ENCODE data around the gene SMAD6. TPM values are rescaled to one million over a fixed set of nuclear protein-coding genes. Genes with fewer than 3 reads are reported as not detected.
"Not testable (repeated sequence)": the region's sequence is repeated elsewhere in the genome, so short reads cannot be mapped to it uniquely, and the experiment has no call there.

Gene SMAD6
- total RNA-seq, 1 donor from 2014 or later: 62.4 TPM

- no peak for ATAC-seq
- intact Hi-C loops (cut with DNase I): no loop called here
- peak; percentile 68 for DNase-seq (ENCODE audit: low spot score)
Measured at GRCh38 chr15:66673410-66674322, 28.4 kb upstream of the SMAD6 start.

GRCh38 chr15:66674756-66675155 is 27.3 kb upstream of the SMAD6 start:
- DNase-seq (ENCODE audit: low spot score) (no peak), ATAC-seq (no peak)
- intact Hi-C loops (cut with DNase I): no loop called here

- intact Hi-C loops (cut with DNase I): no loop called here
- ATAC-seq: no peak
- DNase-seq (ENCODE audit: low spot score): no peak
Measured at GRCh38 chr15:66675446-66675845, 26.6 kb upstream of the SMAD6 start.

GRCh38 chr15:66677336-66677735 is 24.7 kb upstream of the SMAD6 start:
- no peak for DNase-seq (ENCODE audit: low spot score)
- no peak for ATAC-seq
- intact Hi-C loops (cut with DNase I): no loop called here

GRCh38 chr15:66679061-66679656 is 22.9 kb upstream of the SMAD6 start:
- ATAC-seq (no peak), DNase-seq (ENCODE audit: low spot score) (no peak)
- intact Hi-C loops (cut with DNase I): no loop called here

- ATAC-seq: no peak
- no peak for DNase-seq (ENCODE audit: low spot score)
Measured at GRCh38 chr15:66679657-66680108, 22.4 kb upstream of the SMAD6 start.

GRCh38 chr15:66680502-66680901 is 21.5 kb upstream of the SMAD6 start:
- intact Hi-C loops (cut with DNase I): no loop called here
- ATAC-seq (no peak), DNase-seq (ENCODE audit: low spot score) (no peak)

More at GRCh38 chr15:66679657-66680108, 22.4 kb upstream of the SMAD6 start:
- intact Hi-C loops (cut with DNase I): no loop called here

- intact Hi-C loops (cut with DNase I): no loop called here
- ATAC-seq: no peak
- DNase-seq (ENCODE audit: low spot score): no peak
Measured at GRCh38 chr15:66681395-66681794, 20.6 kb upstream of the SMAD6 start.

- no peak for DNase-seq (ENCODE audit: low spot score)
- intact Hi-C loops (cut with DNase I): no loop called here
- peak; percentile 40 for ATAC-seq
Measured at GRCh38 chr15:66682246-66682645, 19.8 kb upstream of the SMAD6 start.

GRCh38 chr15:66682865-66683264 is 19.2 kb upstream of the SMAD6 start:
- intact Hi-C loops (cut with DNase I): no loop called here
- DNase-seq (ENCODE audit: low spot score): no peak
- ATAC-seq: no peak

- DNase-seq (ENCODE audit: low spot score): no peak
- ATAC-seq: no peak
- intact Hi-C loops (cut with DNase I): no loop called here
Measured at GRCh38 chr15:66684136-66684681, 17.8 kb upstream of the SMAD6 start.

GRCh38 chr15:66685638-66686150 is 16.3 kb upstream of the SMAD6 start:
- no peak for DNase-seq (ENCODE audit: low spot score)
- ATAC-seq: no peak
- intact Hi-C loops (cut with DNase I): no loop called here

- DNase-seq (ENCODE audit: low spot score); intact Hi-C loops (cut with DNase I); ATAC-seq: not testable (repeated sequence)
Measured at GRCh38 chr15:66690912-66691311, 11.1 kb upstream of the SMAD6 start.

GRCh38 chr15:66691727-66692126 is 10.3 kb upstream of the SMAD6 start:
- ATAC-seq (no peak), DNase-seq (ENCODE audit: low spot score) (no peak)
- intact Hi-C loops (cut with DNase I): no loop called here

GRCh38 chr15:66692391-66692790 is 9.6 kb upstream of the SMAD6 start:
- ATAC-seq (no peak), DNase-seq (ENCODE audit: low spot score) (no peak)
- intact Hi-C loops (cut with DNase I): no loop called here

GRCh38 chr15:66692808-66693596 is 9.0 kb upstream of the SMAD6 start:
- intact Hi-C loops (cut with DNase I): no loop called here
- ATAC-seq (no peak), DNase-seq (ENCODE audit: low spot score) (no peak)

- ATAC-seq (no peak), DNase-seq (ENCODE audit: low spot score) (no peak)
- intact Hi-C loops (cut with DNase I): no loop called here
Measured at GRCh38 chr15:66696770-66697169, 5.3 kb upstream of the SMAD6 start.

GRCh38 chr15:66698318-66698961 is 3.6 kb upstream of the SMAD6 start:
- intact Hi-C loops (cut with DNase I): no loop called here
- no peak for ATAC-seq
- DNase-seq (ENCODE audit: low spot score): peak; percentile 76

GRCh38 chr15:66698971-66699370 is 3.1 kb upstream of the SMAD6 start:
- DNase-seq (ENCODE audit: low spot score): no peak
- ATAC-seq: no peak
- intact Hi-C loops (cut with DNase I): no loop called here

Measured in sciatic nerve (tissue), 2 donors.